ENCODE data around the gene EEF2KMT. TPM values are rescaled to one million over a fixed set of nuclear protein-coding genes. Genes with fewer than 3 reads are reported as not detected.
"Not testable (repeated sequence)": the region's sequence is repeated elsewhere in the genome, so short reads cannot be mapped to it uniquely, and the experiment has no call there.

Gene EEF2KMT
- total and polyA plus RNA-seq, 2 of the 4 experiments (the other 2 are of a cell fraction) = 14.1 to 19.0 TPM

DNA sequence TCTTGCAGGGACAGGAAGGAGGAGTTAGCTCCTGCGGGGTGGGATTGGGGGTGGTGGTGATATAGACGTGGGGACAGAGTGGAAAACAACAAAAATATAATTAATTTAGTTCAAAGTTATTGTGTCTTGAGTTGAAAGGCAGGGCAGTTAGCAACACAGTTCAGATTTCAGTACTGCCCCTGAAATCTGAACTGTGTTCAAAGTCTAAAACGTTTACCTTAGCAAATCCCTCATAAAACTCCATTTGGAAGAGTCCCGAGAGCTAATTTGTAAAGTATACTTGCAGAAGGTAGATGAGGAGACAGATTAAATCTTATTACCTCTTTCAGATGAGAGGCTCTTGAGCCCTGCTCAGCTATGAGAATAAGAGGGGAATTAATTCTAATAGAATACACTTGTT is 1.6 kb upstream of the EEF2KMT start:
- H3K14ac ChIP-seq (replicated peaks; ENCODE audit: low read depth, low read length); H2AK5ac ChIP-seq (ENCODE audit: low read depth, low read length); H3K27me3 ChIP-seq (ENCODE audit: control insufficient read depth, insufficient read depth, low read length); H3K23ac ChIP-seq (ENCODE audit: low read depth, low read length); H3K4ac ChIP-seq (ENCODE audit: low read depth, low read length); H3K36me3 ChIP-seq (ENCODE audit: control insufficient read depth, insufficient read depth, low read length); H4K91ac ChIP-seq (ENCODE audit: insufficient read depth, low read depth, low read length); H3K4me2 ChIP-seq (ENCODE audit: low read depth, low read length); dilution Hi-C loops (cut with HindIII; ENCODE audit: low sequenced_read_pairs, unreplicated experiment); H2BK15ac ChIP-seq (ENCODE audit: low read depth, low read length); H3K4me1 ChIP-seq (ENCODE audit: control insufficient read depth, insufficient read depth, low read length); H4K20me1 ChIP-seq (ENCODE audit: insufficient read depth, low read length); H3K18ac ChIP-seq (ENCODE audit: low read depth, low read length); H3K27ac ChIP-seq (ENCODE audit: insufficient read depth, low read length); H2BK120ac ChIP-seq (ENCODE audit: low read depth, low read length); H3K56ac ChIP-seq (ENCODE audit: extremely low read depth, insufficient read depth, low read length); H4K8ac ChIP-seq (ENCODE audit: low read depth in 2 of 2, low read length in 2 of 2); H3K79me1 ChIP-seq (ENCODE audit: low read depth in 1 of 2, low read length in 2 of 2); H3K9ac ChIP-seq (ENCODE audit: low read depth, low read length); H3K4me3 ChIP-seq (ENCODE audit: insufficient read depth, low read depth, low read length); H3K9me1 ChIP-seq (ENCODE audit: insufficient read depth, low read length); DNase-seq; H2AFZ ChIP-seq (replicated peaks; ENCODE audit: low read length, poor library complexity); H3K9me3 ChIP-seq (ENCODE audit: control insufficient read depth, insufficient read depth, low read length); POLR2A ChIA-PET (ENCODE audit: unreplicated experiment); H2AK9ac ChIP-seq (replicated peaks; ENCODE audit: low read depth, low read length, poor library complexity); BruUV-seq (replicated peaks); H2BK20ac ChIP-seq (ENCODE audit: low read depth, low read length); in situ Hi-C loops (cut with MboI; ENCODE audit: low sequenced_read_pairs); ATAC-seq (ENCODE audit: low read depth); H2BK5ac ChIP-seq (ENCODE audit: low read depth, low read length, poor library complexity, severe bottlenecking); H4K5ac ChIP-seq (ENCODE audit: low read depth, low read length): not testable (repeated sequence)
- CTCF ChIA-PET = interaction anchor here (1.1 kb wide), 1 partner anchor 14 kb away, joined by 3 read pairs; no protein-coding TSS in a partner anchor
- WGBS, 2 experiments (ENCODE audit: extremely low coverage in 2 of 2, insufficient read length in 1 of 2) = no CpG with 5 or more reads among the region's 4 CpGs
- intact Hi-C loops (cut with micrococcal nuclease) = loop anchor here (10.0 kb wide), 2 partner anchors 144 to 1546 kb away; partner anchors contain the start of gene SEC14L5
